HCT116 (cell line): ENCODE measurements around the gene UBE3C. TPM values are rescaled to one million over a fixed set of nuclear protein-coding genes. Genes with fewer than 3 reads are reported as not detected.

ENCODE experiments used
- ATAC-seq: fragments of 200-7000 bp; cut with Tn5 transposase; 2 replicates; pipeline ENCODE4 v1.9.1; 2020; ENCODE audit warnings: mild to moderate bottlenecking, moderate library complexity
- BruUV-seq: library from RNA; stranded (reverse); fragments of 400-500 nt; replicated peaks from 2 replicates; lab custom pipeline; 2021; lab: Mats Ljungman, UMichigan
- CTCF ChIA-PET: fragments of 300-600 bp; sonication (Branson Sonifier 250); formaldehyde crosslinking; loops from one replicate; lab custom pipeline; 2021; ENCODE audit warnings: antibody characterized with exemption; lab: Charles Lee
- POLR2A ChIA-PET: fragments of 300-600, 350-600 bp; sonication (Branson Sonifier 250); formaldehyde crosslinking; loops from one replicate; lab custom pipeline; 2021; ENCODE audit warnings: antibody characterized with exemption; lab: Charles Lee
- RAD21 ChIA-PET, 2 experiments: fragments of 300-600 bp; sonication (Branson Sonifier 250); formaldehyde crosslinking; loops; one replicate each; lab custom pipeline; 2023; ENCODE audit warnings: low total read pairs in 2 of 2; ENCODE audit not compliant: uncharacterized antibody in 2 of 2, unreplicated experiment in 2 of 2, low non-redundant PET in 1 of 2; lab: Charles Lee
- DNase-seq: peaks from one replicate; pipeline ENCODE4 v3.0.0-alpha.2; 2010; ENCODE audit warnings: low read depth, low spot score
- H2AFZ ChIP-seq: fragments of 200-600 bp; shearing (Covaris generic), sonication (generic); 2 replicates; pipeline ENCODE4 v1.6.1; 2017; ENCODE audit warnings: low read depth, mixed run types, mixed read lengths, antibody characterized with exemption, low read length; ENCODE audit not compliant: poor library complexity, severe bottlenecking
- H3K27ac ChIP-seq: 2 replicates; pipeline ENCODE4 v1.5.1; 2012; ENCODE audit warnings: low read depth, low read length
- H3K27me3 ChIP-seq: fragments of 200-600 bp; sonication (generic); 2 replicates; pipeline ENCODE4 v1.6.1; 2016; ENCODE audit warnings: mixed run types, low read length, mixed read lengths; ENCODE audit not compliant: insufficient read depth
- H3K36me3 ChIP-seq, 2 experiments: fragments of 200-500 bp in 1 of 2; fragments of 200-600 bp in 1 of 2; sonication (Bioruptor generic) in 1 of 2; sonication (generic) in 1 of 2; 2 replicates each; pipeline versions ENCODE4 v1.5.1 to v1.6.1; 2014 to 2016; ENCODE audit warnings: low read length in 2 of 2, inconsistent platforms in 1 of 2, mixed read lengths in 1 of 2, mixed run types in 1 of 2; ENCODE audit not compliant: insufficient read depth in 2 of 2, control insufficient read depth in 1 of 2
- H3K4me1 ChIP-seq, 2 experiments: fragments of 200-600 bp in 1 of 2; sonication (generic) in 1 of 2; 2 replicates each; pipeline versions ENCODE4 v1.5.1 to v1.6.1; 2012 to 2017; ENCODE audit warnings: low read length in 2 of 2, inconsistent platforms in 1 of 2, mild to moderate bottlenecking in 1 of 2, mixed read lengths in 1 of 2, mixed run types in 1 of 2, moderate library complexity in 1 of 2; ENCODE audit not compliant: insufficient read depth in 2 of 2, control insufficient read depth in 1 of 2
- H3K4me2 ChIP-seq: fragments of 200-600 bp; sonication (generic); 2 replicates; pipeline ENCODE4 v1.6.1; 2017; ENCODE audit warnings: mixed run types, low read length, mixed read lengths
- H3K4me3 ChIP-seq, 2 experiments: fragments of 200-600 bp in 1 of 2; sonication (generic) in 1 of 2; replicated peaks in 1 of 2; 2 replicates each; pipeline ENCODE4 v1.5.1; 2011 to 2016; ENCODE audit warnings: low read length in 2 of 2, control low read depth in 1 of 2, low read depth in 1 of 2, mild to moderate bottlenecking in 1 of 2, mixed read lengths in 1 of 2, mixed run types in 1 of 2
- H3K79me2 ChIP-seq: fragments of 200-600 bp; sonication (generic); 2 replicates; pipeline ENCODE4 v1.6.1; 2017; ENCODE audit warnings: mild to moderate bottlenecking, mixed run types, low read length, moderate library complexity, mixed read lengths; ENCODE audit not compliant: insufficient read depth
- H3K9ac ChIP-seq: fragments of 200-600 bp; sonication (generic); 2 replicates; pipeline ENCODE4 v1.6.1; 2016; ENCODE audit warnings: low read length, mixed read lengths
- H3K9me2 ChIP-seq: fragments of 200-600 bp; sonication (generic), shearing (Covaris generic); 2 replicates; pipeline ENCODE4 v1.6.1; 2017; ENCODE audit warnings: mixed run types, mild to moderate bottlenecking, moderate library complexity; ENCODE audit not compliant: insufficient read depth
- H3K9me3 ChIP-seq, 2 experiments: fragments of 200-500 bp in 1 of 2; fragments of 200-600 bp in 1 of 2; sonication (Bioruptor generic) in 1 of 2; sonication (generic) in 1 of 2; 2 replicates each; pipeline ENCODE4 v1.6.1; 2014 to 2017; ENCODE audit warnings: low read length in 2 of 2, mixed read lengths in 2 of 2, inconsistent platforms in 1 of 2, low read depth in 1 of 2, mild to moderate bottlenecking in 1 of 2, mixed run types in 1 of 2, moderate library complexity in 1 of 2; ENCODE audit not compliant: control insufficient read depth in 1 of 2, insufficient read depth in 1 of 2
- H4K20me1 ChIP-seq: fragments of 200-600 bp; sonication (generic), shearing (Covaris generic); 2 replicates; pipeline ENCODE4 v1.6.1; 2017; ENCODE audit warnings: mixed run types, mild to moderate bottlenecking, moderate library complexity; ENCODE audit not compliant: insufficient read depth
- ATF3 ChIP-seq: IDR thresholded peaks from 2 replicates; pipeline ENCODE4 v1.6.1; 2012
- CBX3 ChIP-seq: IDR thresholded peaks from 2 replicates; pipeline ENCODE4 v1.6.1; 2012; ENCODE audit warnings: low read depth
- CTCF ChIP-seq, 3 experiments: fragments of 200-600 bp in 1 of 3; sonication (generic) in 1 of 3; IDR thresholded peaks in 2 of 3; conservative IDR thresholded peaks in 1 of 3; 2 replicates each; pipeline ENCODE4 v1.5.1; 2012 to 2017; ENCODE audit warnings: low read depth in 2 of 3, low read length in 2 of 3, antibody characterized with exemption in 1 of 3, borderline replicate concordance in 1 of 3, control low read depth in 1 of 3, mild to moderate bottlenecking in 1 of 3, mixed read lengths in 1 of 3, mixed run types in 1 of 3, moderate library complexity in 1 of 3; ENCODE audit not compliant: insufficient read depth in 1 of 3
- EZH2phosphoT487 ChIP-seq: fragments of 200-600 bp; IDR thresholded peaks from 2 replicates; pipeline ENCODE4 v1.6.1; 2018; ENCODE audit warnings: antibody characterized with exemption, borderline replicate concordance
- FOSL1 ChIP-seq: IDR thresholded peaks from 2 replicates; pipeline ENCODE4 v1.6.1; 2012; ENCODE audit warnings: low read depth
- POLR2A ChIP-seq: IDR thresholded peaks from 2 replicates; pipeline ENCODE4 v1.7.0; 2011; ENCODE audit warnings: borderline replicate concordance; ENCODE audit not compliant: insufficient read depth, insufficient read length; ENCODE audit errors: extremely low read depth
- SRF ChIP-seq: IDR thresholded peaks from 2 replicates; pipeline ENCODE4 v1.6.1; 2012; ENCODE audit warnings: low read depth
- ZFX ChIP-seq: fragments of 450-650 bp; IDR thresholded peaks from 2 replicates; pipeline ENCODE4 v1.6.1; 2017
- ZNF274 ChIP-seq: fragments of 200-500 bp; sonication (Bioruptor generic); IDR thresholded peaks from 2 replicates; pipeline ENCODE4 v1.6.1; 2014; ENCODE audit warnings: mild to moderate bottlenecking, low read depth, low read length, inconsistent platforms
- intact Hi-C: fragments of 100-400 bp; cut with micrococcal nuclease; formaldehyde crosslinking; loops from 2 replicates; pipeline ENCODE4 v1.10.0; 2022
- total RNA-seq: library from RNA; stranded (reverse); gene quantifications from one replicate; pipeline ENCODE4 v1.2.1, GENCODE V29; 2021; ENCODE audit not compliant: unreplicated experiment
- TF ChIP-seq, protein P1 (sequence below): IDR thresholded peaks from 2 replicates; pipeline ENCODE4 v1.6.1; 2012

The UBE3C gene
- total RNA-seq, 1 experiment from 2014 or later, result 68.3 TPM

GRCh38 chr7:157140511-157140905 lies 1.8 kb downstream of the UBE3C start:
- intact Hi-C loops, result loop anchor here (5.0 kb wide), 1 partner anchor 138 kb away; no protein-coding TSS in a partner anchor
- RAD21 ChIA-PET, result no interaction called here
- no peaks in the 10 kb centered on the region for H3K27me3 ChIP-seq
- peaks cover 65% of the 10 kb centered on the region for H3K79me2 ChIP-seq
- peaks cover 3 to 30% of the 10 kb centered on the region in 2 experiments; a peak in 3 of 4 replicates for H3K4me1 ChIP-seq
- POLR2A ChIA-PET, result no interaction called here
- H3K4me2 ChIP-seq, result peak overlapping the region; percentile 95
- TSS peak; percentile 53 for BruUV-seq
- H2AFZ ChIP-seq, result no peak overlapping the region
- no peak for DNase-seq
- peaks cover 3% of the 10 kb centered on the region; the same call in 1 of the 2 replicates for H4K20me1 ChIP-seq
- CTCF ChIA-PET, result no interaction called here
- ATAC-seq, result no peak
- no peaks in the 10 kb centered on the region for H3K9me3 ChIP-seq
- TF ChIP-seq CBX3, result no peak
- TF ChIP-seq ZFX, result no peak
- TF ChIP-seq, protein P1, sequence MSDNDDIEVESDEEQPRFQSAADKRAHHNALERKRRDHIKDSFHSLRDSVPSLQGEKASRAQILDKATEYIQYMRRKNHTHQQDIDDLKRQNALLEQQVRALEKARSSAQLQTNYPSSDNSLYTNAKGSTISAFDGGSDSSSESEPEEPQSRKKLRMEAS, result no peak
- TF ChIP-seq POLR2A, result no peak
- TF ChIP-seq SRF, result no peak
- no peak for TF ChIP-seq EZH2phosphoT487
- no peak for TF ChIP-seq FOSL1
- no peak for TF ChIP-seq ATF3
- TF ChIP-seq ZNF274, result no peak
- TF ChIP-seq CTCF (IDR thresholded peaks at IDR 0.05 in 2 of 3, conservative IDR thresholded peaks at IDR 0.05 in 1 of 3; ENCODE audit: borderline replicate concordance in 1 of 3, insufficient read depth in 1 of 3, low read depth in 2 of 3, low read length in 2 of 3), result no peak
- no peak overlapping the region for H3K27ac ChIP-seq
- peak overlapping the region; percentile 68 to 96 for H3K4me3 ChIP-seq
- H3K36me3 ChIP-seq, result peaks cover 10 to 20% of the 10 kb centered on the region in 2 experiments; a peak in 3 of 4 replicates
- H3K9ac ChIP-seq, result peak overlapping the region; percentile 99
- H3K9me2 ChIP-seq, result no peaks in the 10 kb centered on the region
